ENCODE measurements around the gene UCP3.

UCP3 gene

DNA sequence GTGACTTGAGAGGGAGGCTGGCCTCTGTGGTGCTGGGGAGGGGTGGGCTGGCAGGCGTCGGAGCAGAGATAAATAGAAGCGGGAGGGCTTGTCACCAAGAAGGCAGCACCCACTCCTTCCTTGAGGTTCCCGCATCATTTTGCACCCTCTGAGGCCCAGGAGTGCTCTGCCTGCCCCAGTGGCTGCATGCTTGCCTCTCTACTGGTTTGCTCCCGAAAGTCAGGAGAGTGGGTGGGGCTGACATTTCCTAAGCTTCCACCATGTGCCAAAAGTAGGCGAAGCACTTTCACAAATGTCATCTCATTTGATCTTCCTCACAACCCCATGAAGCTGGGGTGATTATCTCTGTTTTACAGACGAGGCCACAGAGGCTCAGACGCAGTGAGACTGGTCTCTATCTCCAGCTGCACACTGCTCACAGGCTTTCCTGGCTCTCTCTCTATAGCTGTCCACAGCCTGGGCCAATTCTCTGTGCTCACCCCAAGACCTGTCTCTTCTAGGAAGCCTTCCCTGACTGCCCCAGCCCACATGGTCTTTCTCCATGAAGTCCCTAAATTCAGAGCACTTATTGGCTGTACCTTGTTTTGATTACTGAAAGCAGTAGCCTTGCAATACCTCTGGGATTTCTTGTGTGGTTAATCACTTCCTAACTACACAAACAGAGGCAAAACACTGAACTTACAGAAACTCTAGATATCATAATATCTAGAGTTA, 2.6 kb upstream of the UCP3 start:
- no peak overlapping the region for H3K27ac ChIP-seq
- TF ChIP-seq, protein P1, sequence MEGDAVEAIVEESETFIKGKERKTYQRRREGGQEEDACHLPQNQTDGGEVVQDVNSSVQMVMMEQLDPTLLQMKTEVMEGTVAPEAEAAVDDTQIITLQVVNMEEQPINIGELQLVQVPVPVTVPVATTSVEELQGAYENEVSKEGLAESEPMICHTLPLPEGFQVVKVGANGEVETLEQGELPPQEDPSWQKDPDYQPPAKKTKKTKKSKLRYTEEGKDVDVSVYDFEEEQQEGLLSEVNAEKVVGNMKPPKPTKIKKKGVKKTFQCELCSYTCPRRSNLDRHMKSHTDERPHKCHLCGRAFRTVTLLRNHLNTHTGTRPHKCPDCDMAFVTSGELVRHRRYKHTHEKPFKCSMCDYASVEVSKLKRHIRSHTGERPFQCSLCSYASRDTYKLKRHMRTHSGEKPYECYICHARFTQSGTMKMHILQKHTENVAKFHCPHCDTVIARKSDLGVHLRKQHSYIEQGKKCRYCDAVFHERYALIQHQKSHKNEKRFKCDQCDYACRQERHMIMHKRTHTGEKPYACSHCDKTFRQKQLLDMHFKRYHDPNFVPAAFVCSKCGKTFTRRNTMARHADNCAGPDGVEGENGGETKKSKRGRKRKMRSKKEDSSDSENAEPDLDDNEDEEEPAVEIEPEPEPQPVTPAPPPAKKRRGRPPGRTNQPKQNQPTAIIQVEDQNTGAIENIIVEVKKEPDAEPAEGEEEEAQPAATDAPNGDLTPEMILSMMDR (IDR thresholded peaks at IDR 0.05): no peak
- no peaks in the 10 kb centered on the region for H3K27me3 ChIP-seq
- H3K9me3 ChIP-seq: no peaks in the 10 kb centered on the region
- no peaks in the 10 kb centered on the region for H3K4me1 ChIP-seq (ENCODE audit: control insufficient read depth in 1 of 2, insufficient read depth in 1 of 2, low read depth in 1 of 2, low read length in 1 of 2)
- no peak overlapping the region for H3K4me3 ChIP-seq (ENCODE audit: low read depth in 1 of 2, low read length in 1 of 2)
- peaks cover 41% of the 10 kb centered on the region for H3K36me3 ChIP-seq

DNA sequence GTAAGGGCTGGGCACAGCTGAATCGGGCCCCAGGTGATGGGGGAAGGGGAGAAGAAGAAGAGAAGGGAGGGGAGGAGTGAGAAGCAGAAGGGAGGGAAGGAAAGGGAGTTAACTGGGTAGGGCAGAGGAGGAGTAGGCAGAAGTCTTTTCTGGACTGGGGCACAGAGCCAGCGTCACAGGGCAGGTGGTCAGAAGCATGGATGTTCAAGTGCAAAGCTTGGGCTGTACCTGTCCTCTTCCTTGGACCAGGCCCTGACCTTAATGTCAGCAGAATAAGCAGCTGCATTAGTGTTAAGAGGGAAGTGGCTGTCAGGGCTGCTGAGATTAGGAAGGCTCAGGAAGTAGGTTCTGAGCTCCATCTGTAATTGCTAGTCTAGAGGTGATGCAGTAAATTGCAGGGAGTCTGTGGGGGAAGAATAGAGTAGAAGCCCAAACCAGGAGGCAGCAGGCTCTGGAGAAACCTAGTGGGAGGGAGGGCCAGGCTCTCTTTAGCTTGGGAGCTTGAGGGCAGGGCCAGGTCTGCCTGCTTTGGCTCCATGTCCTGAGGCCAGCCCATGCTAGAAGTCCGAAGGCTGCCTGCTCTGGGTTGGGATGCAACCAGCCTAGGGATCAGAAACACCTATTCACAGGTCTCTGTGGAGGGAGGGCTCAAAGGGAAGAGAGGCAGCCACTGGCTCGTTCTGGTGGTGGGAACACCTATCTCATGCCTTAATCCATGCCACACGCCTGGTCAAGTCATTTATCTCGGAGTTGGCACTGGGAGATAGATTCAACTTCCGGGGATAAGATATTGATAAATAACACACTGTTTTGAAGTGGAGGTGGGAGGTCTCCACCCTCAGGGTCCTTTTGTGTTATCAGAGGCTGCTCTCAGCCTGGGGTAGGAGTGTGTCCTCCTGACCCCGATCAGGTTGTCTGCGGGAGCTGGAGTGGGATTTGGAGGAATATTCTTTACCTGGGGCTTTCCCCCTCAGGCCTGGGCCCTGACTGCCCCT, 1.7 kb upstream of the UCP3 start:
- Histone ChIP-seq H3K9me3 (no peaks in the 10 kb centered on the region), H3K27me3 (no peaks in the 10 kb centered on the region), H3K27ac (no peak overlapping the region), H3K4me1 (ENCODE audit: control insufficient read depth in 1 of 2, insufficient read depth in 1 of 2, low read depth in 1 of 2, low read length in 1 of 2) (no peaks in the 10 kb centered on the region), H3K4me3 (ENCODE audit: low read depth in 1 of 2, low read length in 1 of 2) (no peak overlapping the region), H3K36me3 (peaks cover 35% of the 10 kb centered on the region)
- TF ChIP-seq, protein P1 (IDR thresholded peaks at IDR 0.05): no peak

DNA sequence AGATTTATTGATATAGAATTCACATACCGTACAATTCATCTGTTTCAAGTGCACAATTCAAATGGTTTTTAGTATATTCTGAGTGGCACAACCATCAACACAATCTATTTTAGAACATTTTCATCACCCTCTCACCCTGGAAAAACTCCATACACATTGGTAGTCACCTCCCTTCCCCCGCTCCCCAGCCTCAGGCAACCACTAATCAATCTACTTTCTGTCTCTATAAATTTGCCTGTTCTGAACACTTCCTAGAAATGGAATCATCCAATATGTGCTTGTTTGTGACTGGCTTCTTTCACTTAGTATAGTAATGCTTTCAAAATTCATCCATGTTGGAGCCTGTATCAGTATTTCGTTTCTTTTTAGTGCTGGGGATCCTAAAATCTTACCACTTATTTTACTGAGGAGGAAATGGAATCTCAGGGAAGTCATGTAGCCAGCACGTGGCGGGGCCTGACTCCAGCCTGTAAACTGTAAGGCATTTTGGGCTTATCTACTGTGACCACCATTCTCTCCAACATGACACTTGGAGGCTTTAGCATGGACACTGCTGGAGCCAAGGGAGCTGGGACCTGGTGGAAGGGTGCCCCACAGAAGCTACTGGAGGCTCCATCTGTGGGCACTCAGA, 905 bp upstream of the UCP3 start:
- Histone ChIP-seq H3K4me1 (ENCODE audit: control insufficient read depth in 1 of 2, insufficient read depth in 1 of 2, low read depth in 1 of 2, low read length in 1 of 2) (no peaks in the 10 kb centered on the region), H3K36me3 (peaks cover 37% of the 10 kb centered on the region), H3K27ac (no peak overlapping the region)

DNA sequence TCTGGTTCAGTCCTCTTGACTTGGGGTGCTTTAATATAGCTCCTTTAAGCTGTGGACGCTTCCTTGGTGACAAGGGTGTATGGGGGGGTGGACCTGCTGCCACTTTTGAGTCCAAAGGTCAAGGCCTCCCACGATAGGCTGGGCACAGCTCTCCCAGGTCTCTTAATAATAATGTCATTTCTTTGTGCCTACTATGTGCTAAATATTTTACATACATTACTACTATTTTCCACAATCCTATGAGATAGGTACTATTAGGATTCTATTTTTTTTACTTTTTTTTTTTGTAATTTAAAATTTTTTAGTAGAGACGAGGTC, 304 bp upstream of the UCP3 start:
- Histone ChIP-seq H3K9me3 (no peaks in the 10 kb centered on the region), H3K36me3 (peaks cover 33% of the 10 kb centered on the region), H3K27ac (no peak overlapping the region), H3K27me3 (no peaks in the 10 kb centered on the region), H3K4me3 (ENCODE audit: low read depth in 1 of 2, low read length in 1 of 2) (no peak overlapping the region), H3K4me1 (ENCODE audit: control insufficient read depth in 1 of 2, insufficient read depth in 1 of 2, low read depth in 1 of 2, low read length in 1 of 2) (no peaks in the 10 kb centered on the region)
- TF ChIP-seq, protein P1 (IDR thresholded peaks at IDR 0.05): no peak

More for the DNA sequence above, 905 bp upstream of the UCP3 start:
- Histone ChIP-seq H3K4me3 (ENCODE audit: low read depth in 1 of 2, low read length in 1 of 2) (no peak overlapping the region), H3K27me3 (no peaks in the 10 kb centered on the region), H3K9me3 (no peaks in the 10 kb centered on the region)
- TF ChIP-seq, protein P1 (IDR thresholded peaks at IDR 0.05): no peak

DNA sequence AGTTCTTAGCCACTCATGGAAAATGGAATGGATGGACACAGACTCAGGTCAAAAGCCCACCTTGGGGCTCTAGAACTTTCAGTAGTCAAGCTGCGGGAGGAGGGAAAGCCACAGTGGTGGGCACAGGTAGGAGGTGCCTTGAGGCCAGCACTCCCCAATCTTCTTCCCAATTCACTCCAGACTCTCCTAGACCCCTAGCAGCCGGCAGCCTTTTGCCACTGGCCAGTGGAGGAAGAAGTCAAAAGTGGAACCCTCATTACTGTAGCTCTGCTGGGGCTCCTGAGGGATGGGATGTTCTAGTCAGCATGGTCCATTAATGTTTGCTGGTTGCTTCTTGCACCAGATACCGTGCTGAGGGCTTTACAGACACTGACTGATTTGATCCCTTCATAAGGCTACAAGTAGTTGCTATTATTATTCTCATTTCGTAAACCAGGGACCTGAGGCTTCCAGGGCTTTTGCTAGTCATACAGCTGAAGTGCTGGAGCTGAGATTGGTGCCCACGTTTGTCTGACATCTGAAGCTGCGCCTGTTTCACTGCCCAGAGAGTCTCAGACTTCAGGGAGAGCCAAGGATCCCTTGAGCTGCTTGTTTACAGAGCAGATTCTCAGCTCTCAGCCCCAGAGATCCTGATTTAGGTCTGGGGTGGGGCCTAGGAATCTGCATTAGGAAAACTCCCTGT, 1.1 kb downstream of the UCP3 start:
- H3K36me3 ChIP-seq: peaks cover 38% of the 10 kb centered on the region
- H3K4me3 ChIP-seq (ENCODE audit: low read depth in 1 of 2, low read length in 1 of 2): no peak overlapping the region
- no peaks in the 10 kb centered on the region for H3K27me3 ChIP-seq
- no peak overlapping the region for H3K27ac ChIP-seq
- TF ChIP-seq, protein P1 (IDR thresholded peaks at IDR 0.05): no peak
- no peaks in the 10 kb centered on the region for H3K9me3 ChIP-seq
- H3K4me1 ChIP-seq (ENCODE audit: control insufficient read depth in 1 of 2, insufficient read depth in 1 of 2, low read depth in 1 of 2, low read length in 1 of 2): no peaks in the 10 kb centered on the region

Data from neutrophil (primary cell).